ENCODE results near the gene AFDN. TPM values are rescaled to one million over a fixed set of nuclear protein-coding genes. Genes with fewer than 3 reads are reported as not detected.

AFDN gene
- total and polyA plus RNA-seq, 2 experiments from 2014 or later, result 66.9 to 200 TPM

- no peaks in the 10 kb centered on the region for H3K79me2 ChIP-seq (replicated peaks; ENCODE audit: insufficient read depth)
- H3F3A ChIP-seq (replicated peaks; ENCODE audit: low read depth), result peaks cover 7% of the 10 kb centered on the region
- H3K9me2 ChIP-seq (ENCODE audit: insufficient read depth), result no peaks in the 10 kb centered on the region
- H3K36me3 Mint-ChIP-seq (ENCODE audit: low read depth), result peaks cover 61% of the 10 kb centered on the region
- H2AFZ ChIP-seq, result no peak overlapping the region
- no peaks in the 10 kb centered on the region for H3K9me3 Mint-ChIP-seq
- no peak overlapping the region for H3K4me2 ChIP-seq
- H3K4me3 ChIP-seq, result no peak overlapping the region
- peaks cover 32% of the 10 kb centered on the region for H3K36me3 ChIP-seq (ENCODE audit: insufficient read depth)
- H3K27ac ChIP-seq (ENCODE audit: low read depth), result no peak overlapping the region
- H3K27me3 Mint-ChIP-seq (ENCODE audit: insufficient read depth, low read depth, poor library complexity), result no peaks in the 10 kb centered on the region
- no peak overlapping the region for H3K4me3 Mint-ChIP-seq
- H3K27me3 ChIP-seq (ENCODE audit: insufficient read depth), result no peaks in the 10 kb centered on the region
- no peaks in the 10 kb centered on the region; the same call in 1 of the 2 replicates for H4K20me1 ChIP-seq (replicated peaks; ENCODE audit: insufficient read depth)
- DNase-seq (ENCODE audit: low spot score) (peak; percentile 86), ATAC-seq (peak; percentile 84)
- H3K4me1 Mint-ChIP-seq, result peaks cover 12% of the 10 kb centered on the region
- no peak for TF ChIP-seq EZH2phosphoT487 (IDR thresholded peaks at IDR 0.05; ENCODE audit: unreplicated experiment)
- TF ChIP-seq, protein P1, sequence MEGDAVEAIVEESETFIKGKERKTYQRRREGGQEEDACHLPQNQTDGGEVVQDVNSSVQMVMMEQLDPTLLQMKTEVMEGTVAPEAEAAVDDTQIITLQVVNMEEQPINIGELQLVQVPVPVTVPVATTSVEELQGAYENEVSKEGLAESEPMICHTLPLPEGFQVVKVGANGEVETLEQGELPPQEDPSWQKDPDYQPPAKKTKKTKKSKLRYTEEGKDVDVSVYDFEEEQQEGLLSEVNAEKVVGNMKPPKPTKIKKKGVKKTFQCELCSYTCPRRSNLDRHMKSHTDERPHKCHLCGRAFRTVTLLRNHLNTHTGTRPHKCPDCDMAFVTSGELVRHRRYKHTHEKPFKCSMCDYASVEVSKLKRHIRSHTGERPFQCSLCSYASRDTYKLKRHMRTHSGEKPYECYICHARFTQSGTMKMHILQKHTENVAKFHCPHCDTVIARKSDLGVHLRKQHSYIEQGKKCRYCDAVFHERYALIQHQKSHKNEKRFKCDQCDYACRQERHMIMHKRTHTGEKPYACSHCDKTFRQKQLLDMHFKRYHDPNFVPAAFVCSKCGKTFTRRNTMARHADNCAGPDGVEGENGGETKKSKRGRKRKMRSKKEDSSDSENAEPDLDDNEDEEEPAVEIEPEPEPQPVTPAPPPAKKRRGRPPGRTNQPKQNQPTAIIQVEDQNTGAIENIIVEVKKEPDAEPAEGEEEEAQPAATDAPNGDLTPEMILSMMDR (conservative IDR thresholded peaks at IDR 0.05; ENCODE audit: low read depth in 2 of 2), result peak; percentile 87 to 92
- peaks cover 10% of the 10 kb centered on the region for H3K4me1 ChIP-seq (ENCODE audit: insufficient read depth)
- no peak overlapping the region for H3K27ac Mint-ChIP-seq
Observed at GRCh38 chr6:167968091-167968490, 141.4 kb downstream of the AFDN start.

- H3K36me3 ChIP-seq (ENCODE audit: insufficient read depth), result peaks cover 25% of the 10 kb centered on the region
- H3K27me3 ChIP-seq (ENCODE audit: insufficient read depth), result no peaks in the 10 kb centered on the region
- H3K4me3 Mint-ChIP-seq, result no peak overlapping the region
- H3K4me2 ChIP-seq, result no peak overlapping the region
- H3K4me1 ChIP-seq (ENCODE audit: insufficient read depth), result peaks cover 18% of the 10 kb centered on the region
- H3K4me1 Mint-ChIP-seq, result peaks cover 22% of the 10 kb centered on the region
- H3K9me2 ChIP-seq (ENCODE audit: insufficient read depth), result no peaks in the 10 kb centered on the region
- DNase-seq (ENCODE audit: low spot score) (no peak), ATAC-seq (no peak)
- no peak overlapping the region for H3K27ac Mint-ChIP-seq
- H3K27ac ChIP-seq (ENCODE audit: low read depth), result no peak overlapping the region
- H3K27me3 Mint-ChIP-seq (ENCODE audit: insufficient read depth, low read depth, poor library complexity), result peaks cover 5% of the 10 kb centered on the region
- H3F3A ChIP-seq (replicated peaks; ENCODE audit: low read depth), result peaks cover 7% of the 10 kb centered on the region
- no peak overlapping the region for H3K4me3 ChIP-seq
- no peaks in the 10 kb centered on the region for H3K9me3 Mint-ChIP-seq
- peaks cover 44% of the 10 kb centered on the region for H3K36me3 Mint-ChIP-seq (ENCODE audit: low read depth)
- H3K79me2 ChIP-seq (replicated peaks; ENCODE audit: insufficient read depth), result no peaks in the 10 kb centered on the region
- peaks cover 3% of the 10 kb centered on the region; the same call in 1 of the 2 replicates for H4K20me1 ChIP-seq (replicated peaks; ENCODE audit: insufficient read depth)
- no peak overlapping the region for H2AFZ ChIP-seq
- TF ChIP-seq, protein P2, sequence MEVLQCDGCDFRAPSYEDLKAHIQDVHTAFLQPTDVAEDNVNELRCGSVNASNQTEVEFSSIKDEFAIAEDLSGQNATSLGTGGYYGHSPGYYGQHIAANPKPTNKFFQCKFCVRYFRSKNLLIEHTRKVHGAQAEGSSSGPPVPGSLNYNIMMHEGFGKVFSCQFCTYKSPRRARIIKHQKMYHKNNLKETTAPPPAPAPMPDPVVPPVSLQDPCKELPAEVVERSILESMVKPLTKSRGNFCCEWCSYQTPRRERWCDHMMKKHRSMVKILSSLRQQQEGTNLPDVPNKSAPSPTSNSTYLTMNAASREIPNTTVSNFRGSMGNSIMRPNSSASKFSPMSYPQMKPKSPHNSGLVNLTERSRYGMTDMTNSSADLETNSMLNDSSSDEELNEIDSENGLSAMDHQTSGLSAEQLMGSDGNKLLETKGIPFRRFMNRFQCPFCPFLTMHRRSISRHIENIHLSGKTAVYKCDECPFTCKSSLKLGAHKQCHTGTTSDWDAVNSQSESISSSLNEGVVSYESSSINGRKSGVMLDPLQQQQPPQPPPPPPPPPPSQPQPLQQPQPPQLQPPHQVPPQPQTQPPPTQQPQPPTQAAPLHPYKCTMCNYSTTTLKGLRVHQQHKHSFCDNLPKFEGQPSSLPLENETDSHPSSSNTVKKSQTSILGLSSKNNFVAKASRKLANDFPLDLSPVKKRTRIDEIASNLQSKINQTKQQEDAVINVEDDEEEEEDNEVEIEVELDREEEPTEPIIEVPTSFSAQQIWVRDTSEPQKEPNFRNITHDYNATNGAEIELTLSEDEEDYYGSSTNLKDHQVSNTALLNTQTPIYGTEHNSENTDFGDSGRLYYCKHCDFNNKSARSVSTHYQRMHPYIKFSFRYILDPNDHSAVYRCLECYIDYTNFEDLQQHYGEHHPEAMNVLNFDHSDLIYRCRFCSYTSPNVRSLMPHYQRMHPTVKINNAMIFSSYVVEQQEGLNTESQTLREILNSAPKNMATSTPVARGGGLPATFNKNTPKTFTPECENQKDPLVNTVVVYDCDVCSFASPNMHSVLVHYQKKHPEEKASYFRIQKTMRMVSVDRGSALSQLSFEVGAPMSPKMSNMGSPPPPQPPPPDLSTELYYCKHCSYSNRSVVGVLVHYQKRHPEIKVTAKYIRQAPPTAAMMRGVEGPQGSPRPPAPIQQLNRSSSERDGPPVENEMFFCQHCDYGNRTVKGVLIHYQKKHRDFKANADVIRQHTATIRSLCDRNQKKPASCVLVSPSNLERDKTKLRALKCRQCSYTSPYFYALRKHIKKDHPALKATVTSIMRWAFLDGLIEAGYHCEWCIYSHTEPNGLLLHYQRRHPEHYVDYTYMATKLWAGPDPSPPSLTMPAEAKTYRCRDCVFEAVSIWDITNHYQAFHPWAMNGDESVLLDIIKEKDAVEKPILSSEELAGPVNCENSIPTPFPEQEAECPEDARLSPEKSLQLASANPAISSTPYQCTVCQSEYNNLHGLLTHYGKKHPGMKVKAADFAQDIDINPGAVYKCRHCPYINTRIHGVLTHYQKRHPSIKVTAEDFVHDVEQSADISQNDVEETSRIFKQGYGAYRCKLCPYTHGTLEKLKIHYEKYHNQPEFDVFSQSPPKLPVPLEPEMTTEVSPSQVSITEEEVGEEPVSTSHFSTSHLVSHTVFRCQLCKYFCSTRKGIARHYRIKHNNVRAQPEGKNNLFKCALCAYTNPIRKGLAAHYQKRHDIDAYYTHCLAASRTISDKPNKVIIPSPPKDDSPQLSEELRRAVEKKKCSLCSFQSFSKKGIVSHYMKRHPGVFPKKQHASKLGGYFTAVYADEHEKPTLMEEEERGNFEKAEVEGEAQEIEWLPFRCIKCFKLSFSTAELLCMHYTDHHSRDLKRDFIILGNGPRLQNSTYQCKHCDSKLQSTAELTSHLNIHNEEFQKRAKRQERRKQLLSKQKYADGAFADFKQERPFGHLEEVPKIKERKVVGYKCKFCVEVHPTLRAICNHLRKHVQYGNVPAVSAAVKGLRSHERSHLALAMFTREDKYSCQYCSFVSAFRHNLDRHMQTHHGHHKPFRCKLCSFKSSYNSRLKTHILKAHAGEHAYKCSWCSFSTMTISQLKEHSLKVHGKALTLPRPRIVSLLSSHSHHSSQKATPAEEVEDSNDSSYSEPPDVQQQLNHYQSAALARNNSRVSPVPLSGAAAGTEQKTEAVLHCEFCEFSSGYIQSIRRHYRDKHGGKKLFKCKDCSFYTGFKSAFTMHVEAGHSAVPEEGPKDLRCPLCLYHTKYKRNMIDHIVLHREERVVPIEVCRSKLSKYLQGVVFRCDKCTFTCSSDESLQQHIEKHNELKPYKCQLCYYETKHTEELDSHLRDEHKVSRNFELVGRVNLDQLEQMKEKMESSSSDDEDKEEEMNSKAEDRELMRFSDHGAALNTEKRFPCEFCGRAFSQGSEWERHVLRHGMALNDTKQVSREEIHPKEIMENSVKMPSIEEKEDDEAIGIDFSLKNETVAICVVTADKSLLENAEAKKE (CRISPR knock-in tag; IDR thresholded peaks at IDR 0.05), result no peak
- no peak for TF ChIP-seq JUNB (IDR thresholded peaks at IDR 0.05; ENCODE audit: unreplicated experiment)
- TF ChIP-seq, protein P1 (conservative IDR thresholded peaks at IDR 0.05; ENCODE audit: low read depth in 2 of 2), result no peak
- TF ChIP-seq POLR2AphosphoS5 (IDR thresholded peaks at IDR 0.05; ENCODE audit: low read depth), result no peak
- no peak for TF ChIP-seq ETS1 (IDR thresholded peaks at IDR 0.05)
- TF ChIP-seq CREB1 (CRISPR knock-in tag; IDR thresholded peaks at IDR 0.05; ENCODE audit: low read depth), result no peak
- TF ChIP-seq NANOG (IDR thresholded peaks at IDR 0.05; ENCODE audit: borderline replicate concordance), result no peak
- no peak for TF ChIP-seq ZNF114 (CRISPR knock-in tag; IDR thresholded peaks at IDR 0.05)
- no peak for TF ChIP-seq ZNF331 (CRISPR knock-in tag; IDR thresholded peaks at IDR 0.05; ENCODE audit: low read depth)
Observed at GRCh38 chr6:167970230-167970629, 143.5 kb downstream of the AFDN start.
